ENCODE measurements around the gene LY6G5C. TPM values are rescaled to one million over a fixed set of nuclear protein-coding genes. Genes with fewer than 3 reads are reported as not detected.
A peak's percentile ranks its signal among the peaks of the same experiment; 100 is the strongest.

LY6G5C gene
- total and polyA plus RNA-seq, 9 of the 15 experiments (the other 6 are each of a cell fraction or from before 2014, with no cell fraction given), result 0.10 to 0.67 (median 0.46) TPM; not detected in 4

GRCh38 chr6:31723245-31723979 lies 42.5 kb upstream of the LY6G5C start, which contains the start of gene MPIG6B (continued):
- 0 out of 2 replicates have a peak, but pooled peaks have one; percentile 35 for TF ChIP-seq ZNF57 (CRISPR knock-in tag; IDR thresholded peaks at IDR 0.05)
- 0 out of 2 replicates have a peak, but pooled peaks have one; percentile 14 for TF ChIP-seq CEBPG (CRISPR knock-in tag; IDR thresholded peaks at IDR 0.05)
- TF ChIP-seq CEBPG (tag; conservative IDR thresholded peaks at IDR 0.05 in 1 of 2, IDR thresholded peaks at IDR 0.05 in 1 of 2), result no peak
- no peak for TF ChIP-seq FOS (IDR thresholded peaks at IDR 0.05; ENCODE audit: extremely low read depth, insufficient read length)
- TF ChIP-seq IFI16 (CRISPR knock-in tag; IDR thresholded peaks at IDR 0.05), result 0 out of 2 replicates have a peak, but pooled peaks have one; percentile 21
- peak; percentile 11; the same call in 1 of the 2 replicates for TF ChIP-seq OTX1 (CRISPR knock-in tag; IDR thresholded peaks at IDR 0.05)
- peak; percentile 59 for TF ChIP-seq RBFOX2 (IDR thresholded peaks at IDR 0.05; ENCODE audit: low read depth, low read length)
- TF ChIP-seq USF1 (CRISPR knock-in tag; IDR thresholded peaks at IDR 0.05), result 0 out of 2 replicates have a peak, but pooled peaks have one; percentile 8
- peak; percentile 74; the same call in 1 of the 2 replicates for TF ChIP-seq THRB (CRISPR knock-in tag; conservative IDR thresholded peaks at IDR 0.05)
- TF ChIP-seq ELF1 (tag; IDR thresholded peaks at IDR 0.05), result no peak
- TF ChIP-seq FIP1L1 (IDR thresholded peaks at IDR 0.05; ENCODE audit: low read depth, low read length, poor library complexity, severe bottlenecking), result peak; percentile 34
- TF ChIP-seq CREM (IDR thresholded peaks at IDR 0.05; ENCODE audit: low read depth), result no peak
- TF ChIP-seq CBFA2T2 (conservative IDR thresholded peaks at IDR 0.05), result peak; percentile 23; the same call in 1 of the 2 replicates
- TF ChIP-seq ZBTB33 (CRISPR knock-in tag; IDR thresholded peaks at IDR 0.05), result peak; percentile 64; the same call in 1 of the 2 replicates
- TF ChIP-seq RBM14 (IDR thresholded peaks at IDR 0.05; ENCODE audit: borderline replicate concordance, insufficient read depth, low read depth, low read length), result no peak
- TF ChIP-seq ID3 (CRISPR knock-in tag; IDR thresholded peaks at IDR 0.05), result no peak
- TF ChIP-seq ID3 (tag; IDR thresholded peaks at IDR 0.05), result peak; percentile 61; the same call in 1 of the 2 replicates
- TF ChIP-seq LCOR (CRISPR knock-in tag; IDR thresholded peaks at IDR 0.05), result 0 out of 2 replicates have a peak, but pooled peaks have one; percentile 41
- TF ChIP-seq POLR2G (IDR thresholded peaks at IDR 0.05; ENCODE audit: low read depth, low read length), result peak; percentile 75; the same call in 1 of the 2 replicates
